H9 (cell line): ENCODE data around the gene GATA5. TPM values are rescaled to one million over a fixed set of nuclear protein-coding genes. Genes with fewer than 3 reads are reported as not detected.

Experiments used
- DNase-seq: peaks from one replicate; pipeline ENCODE4 v3.0.0-alpha.2; 2017
- H2AFZ ChIP-seq: one replicate; pipeline ENCODE4 v1.6.1; 2013; ENCODE audit warnings: mild to moderate bottlenecking, low read length, control low read depth, moderate library complexity
- H2AK5ac ChIP-seq: 2 replicates; pipeline ENCODE4 v1.6.1; 2013; ENCODE audit warnings: low read length, control low read depth, mixed read lengths; ENCODE audit not compliant: insufficient read length
- H2BK120ac ChIP-seq: one replicate; pipeline ENCODE4 v1.6.1; 2013; ENCODE audit warnings: low read depth, mild to moderate bottlenecking, low read length, control low read depth, inconsistent platforms; ENCODE audit not compliant: poor library complexity, severe bottlenecking
- H2BK12ac ChIP-seq: 2 replicates; pipeline ENCODE4 v1.6.1; 2013; ENCODE audit warnings: low read length, control low read depth, mixed read lengths, low read depth; ENCODE audit not compliant: insufficient read length
- H2BK15ac ChIP-seq: 2 replicates; pipeline ENCODE4 v1.6.1; 2013; ENCODE audit warnings: low read depth, low read length, control low read depth
- H2BK20ac ChIP-seq: one replicate; pipeline ENCODE4 v1.6.1; 2013; ENCODE audit warnings: low read depth, mild to moderate bottlenecking, low read length, control low read depth, inconsistent platforms; ENCODE audit not compliant: poor library complexity, severe bottlenecking
- H2BK5ac ChIP-seq: 2 replicates; pipeline ENCODE4 v1.6.1; 2013; ENCODE audit warnings: low read length, control low read depth, mixed read lengths; ENCODE audit not compliant: insufficient read length
- H3K14ac ChIP-seq: 2 replicates; pipeline ENCODE4 v1.6.1; 2013; ENCODE audit warnings: low read length, control low read depth; ENCODE audit not compliant: insufficient read depth
- H3K18ac ChIP-seq: 2 replicates; pipeline ENCODE4 v1.6.1; 2013; ENCODE audit warnings: low read depth, mild to moderate bottlenecking, mixed read lengths, low read length, control low read depth; ENCODE audit not compliant: insufficient read length
- H3K23ac ChIP-seq: 2 replicates; pipeline ENCODE4 v1.6.1; 2013; ENCODE audit warnings: low read length, control low read depth, mixed read lengths, low read depth; ENCODE audit not compliant: insufficient read length
- H3K23me2 ChIP-seq: 2 replicates; pipeline ENCODE4 v1.6.1; 2013; ENCODE audit warnings: low read depth, mild to moderate bottlenecking, mixed read lengths, low read length, control low read depth; ENCODE audit not compliant: insufficient read length, poor library complexity, severe bottlenecking
- H3K27ac ChIP-seq: 2 replicates; pipeline ENCODE4 v1.5.1; 2013; ENCODE audit warnings: low read length, control low read depth, mixed read lengths, low read depth; ENCODE audit not compliant: insufficient read length
- H3K27me3 ChIP-seq: 2 replicates; pipeline ENCODE4 v1.6.1; 2013; ENCODE audit warnings: low read length, control low read depth, inconsistent platforms; ENCODE audit not compliant: insufficient read depth
- H3K4ac ChIP-seq: 2 replicates; pipeline ENCODE4 v1.6.1; 2013; ENCODE audit warnings: low read depth, mild to moderate bottlenecking, control low read depth, inconsistent platforms, low read length, moderate library complexity
- H3K4me1 ChIP-seq: 2 replicates; pipeline ENCODE4 v1.6.1; 2013; ENCODE audit warnings: low read length, control low read depth, inconsistent platforms; ENCODE audit not compliant: insufficient read depth
- H3K4me2 ChIP-seq: 2 replicates; pipeline ENCODE4 v1.6.1; 2013; ENCODE audit warnings: low read length, control low read depth, mixed read lengths; ENCODE audit not compliant: insufficient read length, insufficient read depth
- H3K56ac ChIP-seq: 2 replicates; pipeline ENCODE4 v1.6.1; 2013; ENCODE audit warnings: low read depth, mild to moderate bottlenecking, mixed read lengths, low read length, control low read depth; ENCODE audit not compliant: insufficient read length
- H3K79me1 ChIP-seq: 2 replicates; pipeline ENCODE4 v1.6.1; 2013; ENCODE audit warnings: low read depth, mild to moderate bottlenecking, moderate library complexity, low read length, control low read depth, inconsistent platforms; ENCODE audit not compliant: insufficient read depth, poor library complexity, severe bottlenecking
- H3K79me2 ChIP-seq: 2 replicates; pipeline ENCODE4 v1.6.1; 2013; ENCODE audit warnings: low read length, control low read depth, inconsistent platforms; ENCODE audit not compliant: insufficient read depth
- H3K9ac ChIP-seq: 2 replicates; pipeline ENCODE4 v1.6.1; 2013; ENCODE audit warnings: low read length, control low read depth, mixed read lengths; ENCODE audit not compliant: insufficient read length; ENCODE audit errors: extremely low read depth
- H3K9me3 ChIP-seq: one replicate; pipeline ENCODE4 v1.6.1; 2013; ENCODE audit warnings: low read depth, low read length, inconsistent platforms; ENCODE audit not compliant: control insufficient read depth
- H3T11ph ChIP-seq: one replicate; pipeline ENCODE4 v1.6.1; 2013; ENCODE audit warnings: mild to moderate bottlenecking, low read length, control low read depth, inconsistent platforms
- H4K20me1 ChIP-seq: one replicate; pipeline ENCODE4 v1.6.1; 2013; ENCODE audit not compliant: control insufficient read depth, insufficient read length, insufficient read depth
- H4K5ac ChIP-seq: 2 replicates; pipeline ENCODE4 v1.6.1; 2013; ENCODE audit warnings: low read depth, mild to moderate bottlenecking, mixed read lengths, low read length, control low read depth; ENCODE audit not compliant: insufficient read length
- H4K8ac ChIP-seq: replicated peaks from 2 replicates; pipeline ENCODE4 v1.6.1; 2013; ENCODE audit warnings: low read length, control low read depth, mixed read lengths, low read depth; ENCODE audit not compliant: insufficient read length
- H4K91ac ChIP-seq: 2 replicates; pipeline ENCODE4 v1.6.1; 2013; ENCODE audit warnings: low read depth, mild to moderate bottlenecking, moderate library complexity, mixed read lengths, low read length, control low read depth; ENCODE audit not compliant: insufficient read length
- H3K27ac Mint-ChIP-seq, 3 experiments: 2 replicates in 2 of 3; 3 replicates in 1 of 3; pipeline ENCODE4 v1.8.0; 2020 to 2021; ENCODE audit warnings: mixed read lengths in 3 of 3, mild to moderate bottlenecking in 1 of 3, moderate library complexity in 1 of 3
- H3K27me3 Mint-ChIP-seq: 2 replicates; pipeline ENCODE4 v1.8.0; 2021; ENCODE audit warnings: low read depth, mild to moderate bottlenecking, moderate library complexity, mixed read lengths
- H3K36me3 Mint-ChIP-seq, 3 experiments: 2 replicates in 2 of 3; 3 replicates in 1 of 3; pipeline ENCODE4 v1.8.0; 2020 to 2021; ENCODE audit warnings: low read depth in 3 of 3, mixed read lengths in 3 of 3; ENCODE audit not compliant: insufficient read depth in 1 of 3
- H3K4me1 Mint-ChIP-seq, 2 experiments: 2 replicates each; pipeline ENCODE4 v1.8.0; 2020; ENCODE audit warnings: mixed read lengths in 2 of 2
- H3K4me3 Mint-ChIP-seq, 2 experiments: 2 replicates in 1 of 2; 3 replicates in 1 of 2; pipeline ENCODE4 v1.8.0; 2020 to 2021; ENCODE audit warnings: mild to moderate bottlenecking in 2 of 2, mixed read lengths in 2 of 2, moderate library complexity in 1 of 2
- H3K9me3 Mint-ChIP-seq, 2 experiments: 2 replicates in 1 of 2; 3 replicates in 1 of 2; pipeline ENCODE4 v1.8.0; 2020; ENCODE audit warnings: mild to moderate bottlenecking in 2 of 2, mixed read lengths in 2 of 2, moderate library complexity in 1 of 2
- CTCF ChIP-seq: fragments of 200-600 bp; sonication (generic); conservative IDR thresholded peaks from 3 replicates; pipeline ENCODE4 v1.8.0; 2021; ENCODE audit warnings: antibody characterized with exemption, mild to moderate bottlenecking
- WGBS: extraction: QIAGEN DNeasy Blood & Tissue Kit; methylation state at CpG from one replicate; pipeline ENCODE4 v1.1.7; 2013; ENCODE audit warnings: missing lambda C conversion rate, low lambda C conversion rate, mixed read lengths; ENCODE audit not compliant: insufficient read length; ENCODE audit errors: extremely low coverage; 5-methylcytosine and 5-hydroxymethylcytosine counted together
- total RNA-seq: library from RNA; stranded (reverse); gene quantifications from 2 replicates; pipeline ENCODE4 v1.2.1, GENCODE V29; 2021

The GATA5 gene
- total RNA-seq, 1 experiment from 2014 or later: 0.24 TPM

- no peak overlapping the region for H3K4me2 ChIP-seq
- no peak overlapping the region for H3K23ac ChIP-seq
- H3K23me2 ChIP-seq: no peaks in the 10 kb centered on the region
- Mint-ChIP-seq H3K27me3 (peaks cover 29% of the 10 kb centered on the region), H3K9me3 (peaks cover 2 to 9% of the 10 kb centered on the region in 2 experiments; a peak in 4 of 5 replicates), H3K4me3 (no peak overlapping the region; a peak in 1 of 5 replicates), H3K27ac (no peak overlapping the region), H3K4me1 (peaks cover 3 to 7% of the 10 kb centered on the region in 2 experiments; a peak in 3 of 4 replicates), H3K36me3 (no peaks in the 10 kb centered on the region)
- no peak overlapping the region for H3K18ac ChIP-seq
- H4K8ac ChIP-seq: no peak overlapping the region
- no peak for TF ChIP-seq CTCF
- H4K20me1 ChIP-seq: no peaks in the 10 kb centered on the region
- no peak overlapping the region for H3K27ac ChIP-seq
- no peak overlapping the region for H3T11ph ChIP-seq
- H3K4ac ChIP-seq: no peak overlapping the region
- no peak overlapping the region for H3K56ac ChIP-seq
- no peaks in the 10 kb centered on the region for H3K4me1 ChIP-seq
- no CpG with 5 or more reads among the region's 21 CpGs for WGBS
- H3K79me1 ChIP-seq: no peaks in the 10 kb centered on the region
- no peak overlapping the region for H2AFZ ChIP-seq
- H2BK20ac ChIP-seq: no peak overlapping the region
- no peak overlapping the region for H2BK5ac ChIP-seq
- no peak overlapping the region for H3K9ac ChIP-seq
- no peaks in the 10 kb centered on the region for H3K27me3 ChIP-seq
- no peak for DNase-seq
- no peak overlapping the region for H2BK120ac ChIP-seq
- no peak overlapping the region for H2BK15ac ChIP-seq
- H3K9me3 ChIP-seq: no peaks in the 10 kb centered on the region
- no peak overlapping the region for H3K14ac ChIP-seq
- no peak overlapping the region for H4K5ac ChIP-seq
- no peak overlapping the region for H2BK12ac ChIP-seq
- H4K91ac ChIP-seq: no peak overlapping the region
- no peaks in the 10 kb centered on the region for H3K79me2 ChIP-seq
- H2AK5ac ChIP-seq: no peak overlapping the region
These were observed 24.0 kb upstream of the GATA5 start for GRCh38 chr20:62499758-62500236.
